GM12874 (cell line): Measurements from ENCODE around the gene CHMP3.

Source experiments
- CTCF ChIP-seq: IDR thresholded peaks from 2 replicates; pipeline ENCODE4 v1.5.1; 2011; ENCODE audit warnings: low read depth, mild to moderate bottlenecking, control low read depth, low read length, moderate library complexity; ENCODE audit not compliant: insufficient read depth

CHMP3 gene

GRCh38 chr2:86541334-86541733 is 21.9 kb downstream of the CHMP3 start:
- TF ChIP-seq CTCF = no peak

- no peak for TF ChIP-seq CTCF
Observed at GRCh38 chr2:86533589-86533988, 29.7 kb downstream of the CHMP3 start.

GRCh38 chr2:86525421-86526340 is 37.6 kb downstream of the CHMP3 start:
- TF ChIP-seq CTCF = no peak

- no peak for TF ChIP-seq CTCF
Observed at GRCh38 chr2:86523491-86523890, 39.8 kb downstream of the CHMP3 start.

GRCh38 chr2:86522711-86523110 is 40.5 kb downstream of the CHMP3 start:
- no peak for TF ChIP-seq CTCF

GRCh38 chr2:86521922-86522321 is 41.3 kb downstream of the CHMP3 start:
- no peak for TF ChIP-seq CTCF

- TF ChIP-seq CTCF = no peak
Observed at GRCh38 chr2:86520153-86520552, 43.1 kb downstream of the CHMP3 start.
